ENCODE results near the gene DNAJC5G.

DNA sequence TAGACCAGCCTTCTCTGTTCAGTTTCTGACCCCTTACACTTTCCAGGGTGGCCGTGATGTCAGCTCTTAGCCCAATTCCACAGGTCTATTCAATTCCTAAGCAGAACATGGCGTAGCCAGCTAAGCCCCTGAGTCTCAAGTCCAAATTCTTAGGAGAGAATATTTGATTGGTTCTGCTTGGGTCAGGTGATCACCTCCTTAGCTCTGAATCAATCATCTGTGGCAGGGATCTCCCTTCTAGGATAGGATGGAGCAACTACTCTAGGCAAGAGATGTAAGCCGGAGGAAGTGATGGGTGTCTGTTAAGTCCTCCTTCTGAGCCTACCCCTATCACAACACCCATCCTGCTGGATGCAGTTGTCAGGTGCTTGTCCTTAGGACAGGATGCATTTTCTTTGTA, 22.0 kb downstream of the DNAJC5G start:
- TF ChIP-seq CTCF (IDR thresholded peaks at IDR 0.05): no peak
- no peak for TF ChIP-seq POLR2A (IDR thresholded peaks at IDR 0.05)
